Hematopoietic multipotent progenitor cell treated with erythropoietin and hydrocortisone succinate and interleukin-3 and kit ligand, for 4 days (in vitro differentiated cells): Measurements from ENCODE around the gene TAS2R41.

Experiments used
- DNase-seq: peaks from one replicate; pipeline ENCODE4 v3.0.0-alpha.2; 2015

Gene TAS2R41

GRCh38 chr7:143494622-143495021, 16.9 kb downstream of the TAS2R41 start:
- DNase-seq, result no peak

- DNase-seq, result no peak
Measured at GRCh38 chr7:143495851-143496250, 18.2 kb downstream of the TAS2R41 start.

- DNase-seq, result no peak
Measured at GRCh38 chr7:143496263-143496662, 18.6 kb downstream of the TAS2R41 start.

- no peak for DNase-seq
Measured at GRCh38 chr7:143497008-143497795, 19.5 kb downstream of the TAS2R41 start.

- DNase-seq, result peak; percentile 76
Measured at GRCh38 chr7:143499246-143499645, 21.6 kb downstream of the TAS2R41 start.

GRCh38 chr7:143499743-143500348, 22.2 kb downstream of the TAS2R41 start:
- no peak for DNase-seq

- no peak for DNase-seq
Measured at GRCh38 chr7:143503261-143503660, 25.6 kb downstream of the TAS2R41 start.

- DNase-seq, result peak; percentile 80
Measured at GRCh38 chr7:143504215-143504936, 26.7 kb downstream of the TAS2R41 start.

GRCh38 chr7:143504937-143505297, 27.2 kb downstream of the TAS2R41 start:
- peak; percentile 62 for DNase-seq

- DNase-seq, result no peak
Measured at GRCh38 chr7:143505838-143506237, 28.2 kb downstream of the TAS2R41 start.

GRCh38 chr7:143507094-143507518, 29.4 kb downstream of the TAS2R41 start:
- peak; percentile 60 for DNase-seq

- DNase-seq, result no peak
Measured at GRCh38 chr7:143507534-143508055, 29.9 kb downstream of the TAS2R41 start.

GRCh38 chr7:143510854-143511592, 33.4 kb downstream of the TAS2R41 start:
- no peak for DNase-seq

GRCh38 chr7:143511593-143512047, 33.9 kb downstream of the TAS2R41 start:
- DNase-seq, result no peak

- DNase-seq, result no peak
Measured at GRCh38 chr7:143512488-143513340, 35.0 kb downstream of the TAS2R41 start.

GRCh38 chr7:143514487-143514886, 36.8 kb downstream of the TAS2R41 start:
- no peak for DNase-seq

- no peak for DNase-seq
Measured at GRCh38 chr7:143514995-143515735, 37.5 kb downstream of the TAS2R41 start.

- DNase-seq, result no peak
Measured at GRCh38 chr7:143516981-143517380, 39.3 kb downstream of the TAS2R41 start.

- no peak for DNase-seq
Measured at GRCh38 chr7:143518521-143518920, 40.8 kb downstream of the TAS2R41 start.

- DNase-seq, result no peak
Measured at GRCh38 chr7:143518941-143519340, 41.3 kb downstream of the TAS2R41 start.
